ENCODE data around the gene LTN1.
"Not testable (repeated sequence)": the region's sequence is repeated elsewhere in the genome, so short reads cannot be mapped to it uniquely, and the experiment has no call there.

The LTN1 gene

DNA sequence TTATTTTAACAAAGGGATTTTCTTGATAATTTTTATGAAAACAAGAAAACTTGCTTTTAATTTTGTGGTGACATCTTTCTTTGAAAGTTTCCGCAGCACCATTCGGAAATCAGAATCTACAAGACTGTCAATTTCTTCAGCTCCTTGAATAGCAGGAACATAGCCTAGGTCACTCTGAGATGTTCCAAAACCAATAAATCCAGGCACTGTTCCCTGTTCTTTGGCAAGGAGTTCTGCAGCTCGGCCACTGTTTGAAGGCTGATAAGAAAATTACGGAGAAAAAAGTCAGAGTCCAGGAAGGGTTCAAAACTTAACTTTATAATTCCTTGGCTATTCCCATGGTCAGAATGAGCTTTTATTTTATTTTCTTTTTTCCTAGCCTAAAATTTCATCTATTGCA lies 6.0 kb downstream of the LTN1 start:
- DNase-seq = no peak

DNA sequence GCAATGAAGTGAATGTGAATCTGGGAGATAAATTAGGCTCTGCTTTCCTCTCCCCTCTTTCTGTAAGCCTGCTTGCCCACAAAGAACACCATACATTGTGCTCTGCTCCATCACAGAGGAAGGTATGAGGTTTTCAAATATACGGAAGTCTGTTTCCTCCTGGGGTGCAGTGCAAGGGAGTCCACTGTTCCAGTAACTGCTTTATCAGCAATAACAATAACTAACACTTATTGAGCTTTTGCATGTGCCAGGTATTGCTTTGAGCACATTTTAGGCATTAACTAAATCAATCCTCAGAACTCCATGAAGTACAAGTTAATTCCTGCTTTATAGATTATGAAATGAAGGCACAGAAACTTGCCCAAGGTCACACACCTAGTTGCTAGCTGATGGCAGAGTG lies 10.0 kb downstream of the LTN1 start:
- no peak for DNase-seq

GRCh38 chr21:28979092-28979491 lies 13.6 kb downstream of the LTN1 start:
- no peak for DNase-seq

GRCh38 chr21:28975397-28975796 lies 17.3 kb downstream of the LTN1 start:
- DNase-seq = no peak

- no peak for DNase-seq
Measured at GRCh38 chr21:28974531-28975227, 18.0 kb downstream of the LTN1 start.

DNA sequence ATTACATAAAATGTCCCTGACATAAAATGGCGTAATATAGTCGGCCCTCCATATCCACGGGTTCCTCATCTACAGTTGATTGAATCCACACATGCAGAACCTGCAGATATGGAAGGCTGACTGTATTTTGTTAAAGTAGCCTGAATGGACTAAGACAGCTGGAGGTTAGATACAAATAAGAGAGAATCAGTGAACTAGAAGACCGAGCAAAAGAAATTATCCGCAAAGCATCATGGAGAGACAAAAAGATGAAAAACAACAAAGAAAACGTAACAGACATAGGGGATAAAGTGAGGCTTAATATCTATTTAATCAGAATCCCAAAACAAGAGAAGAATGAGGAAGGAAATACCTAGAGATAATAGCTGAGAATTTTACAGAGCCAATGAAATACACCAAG lies 20.3 kb downstream of the LTN1 start:
- no peak for DNase-seq

DNA sequence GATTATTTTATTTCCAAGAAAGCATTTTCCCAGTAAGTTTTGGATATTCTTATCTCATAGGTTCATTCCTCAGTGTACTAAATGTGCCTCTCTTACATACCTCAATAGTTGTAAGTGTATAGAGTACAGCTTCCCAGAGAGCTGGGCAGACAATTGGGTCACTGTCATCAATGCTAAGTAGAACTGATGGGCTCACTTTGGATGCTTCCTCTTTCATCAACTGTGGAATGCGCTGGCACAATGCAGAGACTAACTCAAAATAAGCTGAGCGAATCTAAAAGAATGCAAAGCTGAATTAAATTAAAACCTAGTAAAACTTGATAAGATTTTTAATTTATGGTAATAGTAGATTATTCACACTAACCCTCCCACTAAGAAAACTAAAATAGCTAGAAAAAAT lies 21.5 kb downstream of the LTN1 start:
- DNase-seq = no peak

DNA sequence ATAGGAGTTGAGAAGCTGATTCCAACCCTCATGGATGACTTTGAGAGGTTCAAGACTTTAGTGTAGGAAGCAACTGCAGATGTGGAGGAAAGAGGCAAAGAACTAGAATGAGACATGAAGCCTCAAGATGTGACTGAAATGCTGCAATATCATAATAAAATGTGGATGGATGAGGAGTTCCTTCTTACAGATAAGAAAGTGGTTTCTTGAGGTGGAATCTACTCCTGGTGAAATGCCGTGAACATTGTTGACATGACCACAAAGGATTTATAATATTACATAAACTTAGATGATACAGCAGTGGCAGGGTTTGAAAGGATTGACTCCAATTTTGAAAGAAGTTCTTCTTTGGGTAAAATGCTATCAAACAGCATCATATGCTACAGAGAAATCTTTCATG lies 28.8 kb downstream of the LTN1 start:
- DNase-seq = no peak

DNA sequence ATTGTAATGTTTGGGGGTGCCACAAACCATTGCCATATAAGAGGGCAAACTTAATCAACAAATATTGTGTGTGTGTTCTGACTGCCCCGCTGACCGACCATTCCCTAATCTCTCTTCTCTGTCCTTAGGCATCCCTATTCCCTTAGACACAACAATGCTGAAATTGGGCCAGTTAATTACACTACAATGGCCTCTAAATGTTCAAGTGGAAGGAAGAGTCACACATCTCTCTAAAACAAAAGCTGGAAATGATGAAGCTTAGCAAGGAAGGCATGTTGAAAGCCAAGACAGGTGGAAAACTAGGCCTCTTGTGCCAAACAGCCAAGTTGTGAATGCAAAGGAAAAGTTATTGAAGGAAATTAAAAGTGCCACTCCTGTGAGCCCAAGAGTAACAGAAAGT lies 30.2 kb downstream of the LTN1 start:
- DNase-seq = no peak

DNA sequence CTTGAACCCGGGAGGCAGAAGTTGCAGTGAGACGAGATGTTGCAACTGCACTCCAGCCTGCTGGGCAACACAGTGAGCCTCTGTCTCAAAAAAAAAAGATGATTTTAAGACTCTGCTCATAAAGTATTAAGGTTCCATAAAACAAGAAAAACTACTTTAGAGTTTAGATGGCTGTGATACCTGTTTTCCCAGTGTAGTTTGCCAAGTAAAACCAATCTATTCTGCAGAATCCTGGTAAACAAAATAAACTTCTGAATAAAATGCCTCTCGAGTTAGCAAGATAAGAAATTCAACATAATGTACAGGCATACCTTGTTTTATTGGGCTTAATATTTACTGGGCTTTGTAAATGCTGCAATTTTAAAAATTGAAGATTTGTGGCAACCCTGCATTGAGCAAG lies 30.8 kb downstream of the LTN1 start:
- DNase-seq = no peak

DNA sequence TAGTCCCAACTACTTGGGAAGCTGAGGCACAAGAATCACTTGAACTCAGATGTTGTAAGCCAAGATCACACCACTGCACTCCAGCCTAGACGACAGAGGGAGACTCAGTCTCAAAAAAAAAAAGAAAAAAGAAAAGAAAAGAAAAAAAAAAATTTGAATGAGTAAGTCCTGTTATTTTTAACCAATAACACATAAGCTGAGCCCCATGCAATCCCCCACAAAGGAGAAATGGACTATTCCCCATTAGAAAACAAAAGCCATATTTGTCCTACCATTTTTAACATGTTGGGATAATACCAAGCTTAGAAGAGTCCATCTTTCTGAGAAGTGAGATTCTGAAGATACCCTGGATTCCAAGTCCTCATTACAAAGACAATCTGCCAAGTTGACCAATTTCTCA lies 32.4 kb downstream of the LTN1 start:
- no peak for DNase-seq

GRCh38 chr21:28959367-28960099 lies 33.1 kb downstream of the LTN1 start:
- no peak for DNase-seq

- no peak for DNase-seq
Measured at GRCh38 chr21:28953247-28953646, 39.4 kb downstream of the LTN1 start.

GRCh38 chr21:28952686-28953085 lies 40.0 kb downstream of the LTN1 start:
- no peak for DNase-seq

DNA sequence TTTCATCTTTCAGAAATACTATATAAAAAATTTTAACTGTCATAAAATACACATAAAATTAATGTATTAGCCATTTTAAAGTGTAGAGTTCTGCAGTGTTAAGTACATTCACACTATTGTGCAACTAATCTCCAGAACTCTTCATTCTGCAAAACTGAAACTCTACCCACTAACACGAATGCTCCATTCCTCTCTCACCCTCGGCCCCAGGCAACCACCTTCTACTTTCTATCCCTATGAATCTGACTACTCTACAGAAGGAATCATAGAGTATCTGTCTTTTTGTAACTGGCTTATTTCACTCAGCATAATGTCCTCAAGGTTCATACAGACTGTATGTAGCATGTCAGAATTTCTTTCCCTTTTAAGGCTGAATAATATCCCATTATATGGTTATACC lies 43.4 kb downstream of the LTN1 start:
- no peak for DNase-seq

DNA sequence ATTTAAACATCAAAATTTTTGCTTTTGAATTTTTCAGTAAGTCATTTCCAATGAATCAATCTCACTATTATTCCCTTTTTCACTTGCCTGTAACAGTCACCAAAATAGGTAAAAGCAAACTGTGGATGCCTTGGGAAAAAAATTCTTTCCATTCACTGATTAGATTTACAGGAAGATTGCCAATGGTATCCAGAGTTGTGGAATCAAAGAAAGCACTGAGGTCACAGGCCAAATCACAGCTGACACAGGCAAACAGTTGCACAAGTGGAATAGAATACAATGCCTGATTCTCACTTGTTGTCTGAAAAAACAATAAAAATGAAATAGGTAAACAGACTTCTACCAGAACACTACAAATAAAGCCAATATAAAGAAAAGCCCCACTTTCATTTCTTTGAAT lies 48.4 kb downstream of the LTN1 start:
- DNase-seq = no peak

DNA sequence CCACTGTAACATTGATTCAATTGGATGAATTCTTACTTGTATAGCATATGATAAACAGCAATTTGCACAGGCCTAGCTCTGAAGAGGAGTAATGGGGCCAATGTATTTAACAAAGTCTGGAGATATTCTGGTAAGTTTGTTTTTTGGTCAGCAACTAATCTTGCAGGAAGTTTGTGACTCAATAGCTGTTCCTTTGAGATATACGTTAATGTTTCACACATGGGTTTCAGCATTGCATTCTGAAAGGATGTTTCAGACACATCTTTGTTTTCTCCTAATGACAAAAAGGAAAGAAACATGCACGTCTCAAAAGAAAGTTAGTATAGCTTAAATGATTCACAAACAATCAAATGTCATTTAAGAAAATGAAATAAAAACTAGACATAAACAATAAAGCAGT lies 49.0 kb downstream of the LTN1 start:
- DNase-seq = no peak

- DNase-seq = peak; percentile 13 to 43
Measured at GRCh38 chr21:28938726-28939125, 54.0 kb downstream of the LTN1 start.

- DNase-seq = no peak
Measured at GRCh38 chr21:28937737-28938136, 54.9 kb downstream of the LTN1 start.

DNA sequence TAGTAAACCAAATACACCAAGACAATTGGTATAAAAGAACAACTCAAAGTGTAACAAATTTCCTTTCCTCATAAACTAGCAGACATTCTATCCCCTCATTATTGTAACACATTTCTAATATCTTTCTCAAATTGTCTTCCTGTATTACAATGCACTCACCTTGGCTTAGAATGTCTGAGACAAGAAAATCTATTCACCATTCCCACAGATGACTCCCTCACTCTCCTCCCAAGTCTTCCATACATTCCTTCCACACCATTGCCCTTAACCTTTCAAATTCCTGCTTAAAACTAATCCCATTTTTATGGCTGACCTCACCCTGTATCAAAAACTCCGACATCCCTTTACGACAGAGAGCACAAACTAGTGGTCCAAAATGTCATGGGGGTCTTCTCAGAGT lies 56.0 kb downstream of the LTN1 start:
- DNase-seq = no peak

GRCh38 chr21:28936036-28936435 lies 56.6 kb downstream of the LTN1 start:
- DNase-seq = no peak

GRCh38 chr21:28932717-28933116 lies 60.0 kb downstream of the LTN1 start:
- no peak for DNase-seq

DNA sequence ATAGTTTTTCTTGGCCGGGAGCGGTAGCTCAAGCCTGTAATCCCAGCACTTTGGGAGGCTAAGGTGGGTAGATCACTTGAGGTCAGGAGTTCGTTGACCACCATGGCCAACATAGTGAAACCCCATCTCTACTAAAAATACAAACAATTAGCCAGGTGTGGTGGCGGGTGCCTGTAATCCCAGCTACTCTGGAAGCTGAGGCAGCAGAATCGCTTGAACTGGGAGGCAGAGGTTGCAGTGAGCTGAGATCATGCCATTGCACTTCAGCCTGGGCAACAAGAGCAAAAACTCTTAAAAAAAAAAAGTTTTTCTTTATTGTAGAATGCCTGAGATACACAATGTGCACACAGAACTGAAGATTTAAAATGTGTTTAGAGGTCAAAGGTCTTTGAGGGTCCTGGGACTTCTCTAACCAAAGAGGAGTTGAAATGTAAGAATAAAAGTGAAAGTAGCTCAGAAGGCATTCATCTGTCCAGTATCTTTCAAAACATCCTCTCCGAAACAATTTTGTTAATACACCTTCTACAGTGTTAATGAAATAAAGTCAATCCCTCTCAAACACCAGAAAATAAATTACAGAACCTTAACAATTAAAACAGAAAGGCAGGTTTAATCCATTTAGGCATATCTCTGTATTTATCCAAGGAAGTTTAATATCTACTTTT lies 60.8 kb downstream of the LTN1 start:
- not testable (repeated sequence) for DNase-seq
